HG03439 (cell line): ENCODE measurements around the gene TTC39B.

Experiments
- ATAC-seq: cut with Tn5 transposase; IDR thresholded peaks from one replicate; pipeline ENCODE4 v1.9.1; 2021; ENCODE audit warnings: mild to moderate bottlenecking, moderate library complexity; ENCODE audit not compliant: unreplicated experiment

The TTC39B gene

DNA sequence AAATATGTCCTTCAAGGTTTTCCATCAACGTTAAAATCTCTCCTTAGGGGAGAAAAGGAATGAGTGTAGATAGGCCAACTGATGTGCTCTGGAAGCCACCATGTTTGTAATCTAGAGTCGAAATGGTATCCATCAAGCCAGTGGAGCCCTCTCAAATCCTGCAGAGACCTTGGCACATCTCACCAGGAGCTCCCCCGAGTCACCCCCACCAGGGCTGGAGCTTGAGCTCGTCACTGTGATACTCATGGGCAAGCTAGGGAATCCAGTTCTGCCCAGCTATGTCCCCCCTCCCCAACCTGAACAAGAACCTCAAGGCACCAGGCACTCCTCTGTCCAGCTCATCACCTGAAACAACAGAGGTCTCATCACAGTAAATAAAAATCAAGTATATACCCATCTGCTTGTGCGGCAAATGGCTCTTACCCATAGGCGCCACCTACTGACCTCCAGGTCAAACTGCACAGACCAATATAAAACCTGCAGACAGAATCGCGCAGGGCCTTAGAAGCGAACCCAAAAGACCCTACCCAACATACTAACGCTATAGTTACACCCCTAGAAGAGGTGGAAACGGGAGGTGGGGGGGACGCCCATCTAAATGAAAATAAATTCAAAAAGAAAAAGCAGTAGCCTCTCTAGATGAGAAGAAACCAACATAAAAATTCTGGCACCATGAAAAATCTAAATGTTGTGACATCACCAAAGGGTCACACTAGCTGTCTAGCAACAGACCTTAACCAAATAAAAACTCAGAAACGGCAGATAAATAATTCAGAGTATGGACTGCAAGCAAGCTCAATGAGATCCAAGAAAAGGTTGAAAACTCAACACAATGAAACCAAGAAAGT lies 75.0 kb downstream of the TTC39B start:
- ATAC-seq = peak; percentile 70

- ATAC-seq = no peak
Measured at GRCh38 chr9:15229409-15229808, 77.6 kb downstream of the TTC39B start.

- ATAC-seq = no peak
Measured at GRCh38 chr9:15227491-15227890, 79.5 kb downstream of the TTC39B start.

DNA sequence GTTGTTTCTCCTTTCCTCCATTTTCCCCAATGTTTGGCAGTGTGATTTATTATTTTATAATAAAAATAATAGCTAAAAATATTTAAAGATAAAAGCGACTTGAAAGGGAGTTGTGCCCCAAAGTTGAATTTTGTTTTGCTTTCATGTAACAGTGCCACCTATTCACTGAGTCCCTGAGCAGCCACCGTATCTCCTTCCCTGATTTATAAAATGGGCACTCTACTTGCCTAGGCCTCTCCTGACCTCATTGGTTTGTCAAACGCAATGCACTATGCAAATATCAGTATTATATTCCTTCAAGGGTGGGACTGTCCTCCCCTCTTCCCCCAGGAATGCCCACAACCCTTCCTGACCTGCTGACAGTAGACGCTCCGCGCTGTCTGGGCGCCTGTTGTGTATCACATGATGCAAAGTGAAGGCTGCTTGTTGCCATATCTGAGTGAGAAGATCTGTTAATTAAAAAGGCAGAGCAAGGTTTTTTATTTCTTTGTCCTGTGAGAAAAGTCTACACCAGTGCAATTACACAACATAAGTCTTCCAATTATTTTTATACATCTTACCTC lies 81.4 kb downstream of the TTC39B start:
- no peak for ATAC-seq

DNA sequence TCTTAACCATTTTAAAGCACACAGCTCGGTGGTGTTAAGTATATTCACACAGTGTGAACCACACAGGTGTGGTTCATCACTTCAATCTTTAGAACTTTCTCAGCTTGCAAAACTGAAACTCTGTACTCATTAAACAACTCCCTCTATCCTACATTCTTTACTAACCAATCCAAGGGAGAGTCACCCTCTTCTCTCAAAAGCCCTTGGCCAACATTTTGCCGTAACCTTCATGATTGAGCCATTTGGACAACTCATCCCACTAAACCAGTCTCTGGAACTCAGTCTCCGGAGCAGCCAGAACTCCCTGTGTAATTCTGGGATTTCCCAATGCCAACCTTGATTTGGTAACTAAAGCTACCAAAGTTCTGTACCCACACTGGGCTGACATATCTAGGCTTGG lies 84.7 kb downstream of the TTC39B start:
- ATAC-seq = no peak

DNA sequence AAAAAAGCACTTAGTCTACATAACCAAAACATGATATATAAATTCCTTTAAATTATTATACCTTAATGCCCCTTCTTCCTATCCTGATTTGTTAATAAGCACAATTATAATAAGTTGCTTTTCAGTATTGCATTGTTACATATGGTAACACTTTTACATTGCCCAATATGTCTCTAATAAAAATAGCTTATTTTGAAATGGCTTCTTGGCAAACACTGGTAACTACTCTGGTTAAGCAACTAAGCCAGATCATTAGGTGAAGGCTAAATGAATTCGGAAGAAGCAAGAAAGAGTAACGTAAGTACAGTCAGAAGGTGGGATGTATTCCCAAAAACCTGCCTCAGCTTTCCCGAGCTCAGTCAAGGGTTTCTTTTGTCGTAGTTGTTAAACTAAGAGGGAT lies 85.3 kb downstream of the TTC39B start:
- no peak for ATAC-seq

- ATAC-seq = no peak
Measured at GRCh38 chr9:15220658-15221318, 86.2 kb downstream of the TTC39B start.

DNA sequence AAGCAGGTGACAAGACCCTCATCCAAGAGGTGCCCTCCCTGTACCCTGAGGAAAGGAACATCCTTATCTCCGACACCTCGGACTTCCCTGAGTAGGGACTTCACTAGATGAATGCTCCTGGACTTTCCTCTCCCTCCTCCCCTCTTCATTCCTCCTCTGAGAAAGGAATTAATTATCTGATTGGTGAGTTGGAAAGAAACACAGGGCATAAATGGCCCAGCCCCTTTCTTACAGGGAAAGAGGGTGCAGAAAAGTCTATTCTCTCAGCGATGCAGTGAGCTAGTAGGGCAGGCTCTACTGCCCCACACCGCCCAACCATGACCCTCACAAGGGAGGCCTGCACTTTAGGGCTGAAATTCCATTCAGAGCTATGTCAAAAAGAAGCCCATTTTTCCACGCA lies 87.5 kb downstream of the TTC39B start:
- ATAC-seq = no peak

GRCh38 chr9:15218994-15219393 lies 88.0 kb downstream of the TTC39B start:
- no peak for ATAC-seq

GRCh38 chr9:15213249-15213648 lies 93.8 kb downstream of the TTC39B start:
- ATAC-seq = no peak

DNA sequence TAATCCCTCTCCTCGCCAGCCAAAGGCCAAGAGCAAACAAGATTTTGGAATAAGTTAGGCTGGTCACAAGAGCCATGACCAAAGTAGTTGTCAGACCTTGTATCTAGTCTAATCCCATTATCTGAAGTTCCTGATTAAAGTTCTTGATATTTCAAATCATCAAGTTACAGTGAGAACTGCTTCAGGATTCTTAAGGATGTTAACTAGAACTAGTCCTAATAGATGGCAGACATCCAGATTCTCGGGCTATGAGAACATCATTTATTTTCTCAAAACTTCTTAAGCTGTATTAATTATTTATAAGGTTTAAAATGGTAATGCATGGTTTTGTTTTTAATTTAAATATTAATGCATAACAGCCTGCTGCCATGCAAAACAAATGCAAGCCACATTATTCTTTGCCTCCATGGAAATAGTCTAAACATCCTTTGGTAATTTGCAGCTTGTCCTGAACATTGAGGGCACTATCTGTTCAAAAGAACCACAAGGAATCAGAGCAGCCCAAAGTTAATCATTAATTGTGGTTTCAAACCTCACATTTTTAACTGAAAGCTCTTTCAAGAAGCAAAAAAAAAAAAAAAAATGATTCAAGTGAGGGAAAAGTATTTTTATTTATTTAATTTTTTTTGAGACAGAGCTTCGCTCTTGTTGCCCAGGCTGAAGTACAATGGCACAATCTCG lies 95.1 kb downstream of the TTC39B start:
- peak; percentile 17 for ATAC-seq

DNA sequence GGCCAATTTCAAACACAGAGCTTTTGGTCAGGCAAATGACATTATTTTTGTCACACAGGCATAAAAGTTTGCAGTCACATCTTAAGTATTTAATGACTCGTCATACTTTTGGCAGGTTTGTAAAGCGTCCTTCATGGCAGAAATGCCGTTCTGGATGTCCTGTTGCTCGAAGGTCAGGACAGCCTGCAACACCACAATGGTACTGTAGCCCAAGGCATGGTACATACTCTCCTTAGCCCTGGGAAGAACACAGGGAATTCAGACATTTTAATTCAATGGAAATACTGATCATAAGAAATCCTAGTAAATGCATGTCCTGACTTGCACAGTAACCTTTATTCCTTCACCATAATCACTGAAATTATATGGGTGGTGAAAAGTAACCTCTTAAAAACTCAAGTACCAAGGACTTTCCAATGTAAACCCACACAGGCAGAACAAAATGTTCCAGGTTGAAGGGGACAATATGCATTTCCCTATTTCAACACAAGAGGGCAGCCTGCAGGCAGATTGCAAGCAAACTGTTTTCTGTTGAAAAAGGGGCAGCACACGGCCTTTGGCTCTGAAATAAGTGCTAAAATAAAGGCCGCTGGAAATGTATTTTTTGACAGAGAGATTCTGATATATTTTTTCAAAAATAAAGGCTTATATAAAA lies 95.7 kb downstream of the TTC39B start:
- peak; percentile 82 for ATAC-seq

- no peak for ATAC-seq
Measured at GRCh38 chr9:15206903-15207696, 99.9 kb downstream of the TTC39B start.

GRCh38 chr9:15205632-15206420 lies 101.2 kb downstream of the TTC39B start:
- no peak for ATAC-seq

DNA sequence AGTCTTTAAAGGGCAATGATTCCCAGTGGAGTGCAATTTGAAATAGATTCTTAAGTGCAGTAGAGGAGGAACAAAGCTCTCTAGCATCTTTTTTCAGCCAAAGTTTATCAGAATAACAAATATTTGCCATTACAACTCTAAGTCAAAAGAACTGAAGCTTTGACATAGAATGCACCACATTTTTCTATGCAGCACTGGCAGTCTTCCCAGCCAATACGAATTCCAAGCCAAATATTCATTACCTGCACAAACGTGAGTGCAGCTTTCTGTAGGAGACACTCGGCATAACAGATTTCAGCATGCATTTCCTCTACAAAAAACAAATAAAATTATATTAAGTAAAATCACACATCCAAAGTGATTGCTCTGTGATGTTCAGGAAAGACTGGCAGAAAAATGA lies 103.4 kb downstream of the TTC39B start:
- ATAC-seq = no peak

DNA sequence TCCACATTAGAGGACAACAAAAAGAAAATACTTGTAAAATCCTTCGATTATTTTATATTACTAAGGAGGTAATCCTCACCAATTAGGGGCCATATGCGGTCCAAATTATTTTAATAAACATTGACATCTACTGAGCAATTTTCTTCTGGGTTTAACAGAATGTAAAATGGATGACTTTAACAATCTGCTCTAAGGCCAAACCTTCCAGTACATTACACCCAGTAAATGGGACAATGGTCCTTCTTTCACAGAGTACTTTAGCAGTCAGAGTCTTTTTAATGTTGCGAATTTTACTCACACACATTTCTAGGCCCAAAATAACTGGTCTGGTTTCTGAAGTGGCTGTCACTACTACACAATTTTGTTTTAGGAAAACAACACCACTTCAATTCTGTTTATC lies 106.9 kb downstream of the TTC39B start:
- ATAC-seq = no peak

DNA sequence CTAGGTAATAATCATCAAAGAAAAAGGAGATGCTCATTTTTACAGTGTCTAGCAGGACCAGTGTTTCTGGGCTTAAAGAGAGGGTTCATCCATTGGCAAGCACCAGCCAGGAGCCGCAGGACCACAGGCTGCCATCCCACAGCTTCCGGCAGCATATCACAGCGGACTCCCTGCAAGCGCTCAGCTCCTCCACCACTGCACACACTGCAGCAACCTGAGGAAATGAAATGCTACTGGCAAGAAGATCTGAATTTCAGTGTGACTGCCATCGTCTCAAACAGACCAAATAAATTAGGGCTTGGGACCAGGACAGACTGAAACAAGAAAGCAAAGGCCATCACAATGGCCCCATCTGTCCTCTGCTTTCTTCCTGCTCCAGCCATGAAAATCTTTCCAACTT lies 114.2 kb downstream of the TTC39B start:
- no peak for ATAC-seq

DNA sequence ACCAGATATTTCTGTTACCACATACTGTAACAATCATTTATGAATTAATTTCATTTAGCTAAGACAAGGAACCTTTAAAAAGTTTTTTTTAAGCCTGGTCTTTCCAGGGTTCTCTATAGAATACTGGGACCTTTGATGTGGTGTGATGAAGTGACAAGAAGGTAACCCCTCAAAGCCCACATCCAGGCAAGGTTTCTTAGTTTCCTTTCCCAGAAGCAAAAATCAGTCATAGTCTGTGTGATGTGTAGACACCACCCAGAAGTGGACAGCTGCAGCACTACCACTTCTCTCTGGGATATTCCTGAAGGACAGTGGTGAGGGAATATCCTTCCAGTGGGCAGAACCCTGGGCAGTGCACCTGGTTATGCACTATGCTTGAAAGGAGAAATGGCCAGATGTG lies 115.6 kb downstream of the TTC39B start:
- ATAC-seq = no peak

GRCh38 chr9:15189481-15189880 lies 117.5 kb downstream of the TTC39B start:
- no peak for ATAC-seq
